Adipocyte (in vitro differentiated cells): ENCODE results near the gene METTL23.
"Not testable (repeated sequence)": the region's sequence is repeated elsewhere in the genome, so short reads cannot be mapped to it uniquely, and the experiment has no call there.

Experiments used
- DNase-seq: peaks from one replicate; pipeline ENCODE4 v3.0.0-alpha.2; 2015; ENCODE audit warnings: low read depth
- H3K27me3 ChIP-seq: replicated peaks from 2 replicates; pipeline ENCODE4 v1.7.0; 2013; ENCODE audit warnings: mild to moderate bottlenecking, low read length, moderate library complexity; ENCODE audit not compliant: control insufficient read depth, insufficient read depth
- H3K36me3 ChIP-seq: 2 replicates; pipeline ENCODE4 v1.7.0; 2013; ENCODE audit warnings: low read length, mild to moderate bottlenecking, moderate library complexity; ENCODE audit not compliant: control insufficient read depth, insufficient read depth, severe bottlenecking
- H3K4me1 ChIP-seq: 2 replicates; pipeline ENCODE4 v1.7.0; 2013; ENCODE audit warnings: mild to moderate bottlenecking, low read length, moderate library complexity; ENCODE audit not compliant: control insufficient read depth, insufficient read depth
- H3K4me3 ChIP-seq: 2 replicates; pipeline ENCODE4 v1.7.0; 2013; ENCODE audit warnings: mild to moderate bottlenecking, low read length, moderate library complexity
- H3K9ac ChIP-seq: 2 replicates; pipeline ENCODE4 v1.7.0; 2013; ENCODE audit warnings: mild to moderate bottlenecking, low read length, moderate library complexity
- H3K9me3 ChIP-seq: 2 replicates; pipeline ENCODE4 v1.7.0; 2013; ENCODE audit warnings: mild to moderate bottlenecking, low read length, moderate library complexity; ENCODE audit not compliant: control insufficient read depth

The METTL23 gene

GRCh38 chr17:76731800-76732733 is 5.4 kb downstream of the METTL23 start:
- not testable (repeated sequence) for H3K9me3 ChIP-seq, H3K27me3 ChIP-seq, DNase-seq, H3K9ac ChIP-seq, H3K4me3 ChIP-seq
- Histone ChIP-seq H3K36me3 (peaks cover 51% of the 10 kb centered on the region), H3K4me1 (peaks cover 53% of the 10 kb centered on the region)

- peak; percentile 38 for DNase-seq
- peaks cover 51% of the 10 kb centered on the region for H3K36me3 ChIP-seq
- H3K4me3 ChIP-seq, result peak overlapping the region; percentile 99
These were observed 6.3 kb downstream of the METTL23 start for GRCh38 chr17:76732734-76733617.

GRCh38 chr17:76733618-76733957 is 6.9 kb downstream of the METTL23 start:
- DNase-seq, result no peak
- Histone ChIP-seq H3K36me3 (peaks cover 51% of the 10 kb centered on the region), H3K4me1 (peaks cover 42% of the 10 kb centered on the region), H3K27me3 (no peaks in the 10 kb centered on the region), H3K9me3 (no peaks in the 10 kb centered on the region), H3K4me3 (peak overlapping the region; percentile 99), H3K9ac (peak overlapping the region; percentile 99)

More at GRCh38 chr17:76732734-76733617, 6.3 kb downstream of the METTL23 start:
- no peak overlapping the region for H3K9ac ChIP-seq
- no peaks in the 10 kb centered on the region for H3K27me3 ChIP-seq
- no peaks in the 10 kb centered on the region for H3K9me3 ChIP-seq
- peaks cover 47% of the 10 kb centered on the region for H3K4me1 ChIP-seq

- DNase-seq, result peak; percentile 45
- peak overlapping the region; percentile 99 for H3K4me3 ChIP-seq
- H3K36me3 ChIP-seq, result peaks cover 51% of the 10 kb centered on the region
These were observed 7.6 kb downstream of the METTL23 start for GRCh38 chr17:76734080-76734840.

GRCh38 chr17:76735006-76735405 is 8.4 kb downstream of the METTL23 start:
- Histone ChIP-seq H3K4me3 (peak overlapping the region; percentile 99), H3K27me3 (no peaks in the 10 kb centered on the region), H3K9ac (peak overlapping the region; percentile 99), H3K4me1 (peaks cover 45% of the 10 kb centered on the region), H3K9me3 (no peaks in the 10 kb centered on the region), H3K36me3 (peaks cover 50% of the 10 kb centered on the region)
- peak; percentile 68 for DNase-seq

More at GRCh38 chr17:76734080-76734840, 7.6 kb downstream of the METTL23 start:
- Histone ChIP-seq H3K27me3 (no peaks in the 10 kb centered on the region), H3K9ac (peak overlapping the region; percentile 99), H3K9me3 (no peaks in the 10 kb centered on the region), H3K4me1 (peaks cover 47% of the 10 kb centered on the region)

GRCh38 chr17:76735586-76736348 is 9.1 kb downstream of the METTL23 start:
- Histone ChIP-seq H3K4me3 (peak overlapping the region; percentile 99), H3K9ac (peak overlapping the region; percentile 99), H3K27me3 (no peaks in the 10 kb centered on the region), H3K9me3 (no peaks in the 10 kb centered on the region), H3K4me1 (peaks cover 52% of the 10 kb centered on the region), H3K36me3 (peaks cover 45% of the 10 kb centered on the region)
- peak; percentile 28 for DNase-seq

GRCh38 chr17:76736349-76737081 is 9.9 kb downstream of the METTL23 start:
- Histone ChIP-seq H3K9ac (peak overlapping the region; percentile 99), H3K4me3 (peak overlapping the region; percentile 99), H3K4me1 (peaks cover 54% of the 10 kb centered on the region), H3K27me3 (no peaks in the 10 kb centered on the region), H3K9me3 (no peaks in the 10 kb centered on the region), H3K36me3 (peaks cover 41% of the 10 kb centered on the region)
- peak; percentile 87 for DNase-seq

GRCh38 chr17:76737082-76737675 is 10.5 kb downstream of the METTL23 start, which contains the start of gene SRSF2:
TSS of gene SRSF2 (minus strand) at chr17:76737331. CDS start at chr17:76737160, 171 bp downstream.
- no peaks in the 10 kb centered on the region for H3K27me3 ChIP-seq
- peak; percentile 99 for DNase-seq
- peaks cover 53% of the 10 kb centered on the region for H3K4me1 ChIP-seq
- no peaks in the 10 kb centered on the region for H3K9me3 ChIP-seq
- H3K4me3 ChIP-seq, result peak within 1 kb of the TSS; percentile 99
- peaks cover 44% of the 10 kb centered on the region for H3K36me3 ChIP-seq
- peak within 1 kb of the TSS; percentile 99 for H3K9ac ChIP-seq

- Histone ChIP-seq H3K9ac (peak within 1 kb of the TSS; percentile 99), H3K36me3 (peaks cover 45% of the 10 kb centered on the region)
These were observed 11.2 kb downstream of the METTL23 start, which contains the start of gene MFSD11 for GRCh38 chr17:76737676-76738467. TSS of gene MFSD11 (plus strand) at chr17:76738119. CDS start at chr17:76738353, 234 bp downstream.

More at GRCh38 chr17:76737676-76738467, 11.2 kb downstream of the METTL23 start, which contains the start of gene MFSD11:
- Histone ChIP-seq H3K27me3 (no peaks in the 10 kb centered on the region), H3K4me3 (peak within 1 kb of the TSS; percentile 99), H3K4me1 (peaks cover 46% of the 10 kb centered on the region), H3K9me3 (no peaks in the 10 kb centered on the region)
- DNase-seq, result peak; percentile 97
